ENCODE data around the gene UTS2.

UTS2 gene

GRCh38 chr1:7847599-7847998 lies 5.3 kb downstream of the UTS2 start:
- H3K4me3 ChIP-seq (ENCODE audit: insufficient read depth, low read length, poor library complexity, severe bottlenecking), result no peak overlapping the region
- no peak overlapping the region for H3K27ac ChIP-seq (ENCODE audit: low read depth, low read length)
- H3K9me3 ChIP-seq (ENCODE audit: insufficient read depth, low read length), result no peaks in the 10 kb centered on the region
- H3K27me3 ChIP-seq (ENCODE audit: low read length), result no peaks in the 10 kb centered on the region
- no peaks in the 10 kb centered on the region for H3K36me3 ChIP-seq (ENCODE audit: low read length)
- no peaks in the 10 kb centered on the region for H3F3A ChIP-seq (ENCODE audit: insufficient read depth)
- no peaks in the 10 kb centered on the region for H4K20me1 ChIP-seq (ENCODE audit: low read depth, low read length)
- no peaks in the 10 kb centered on the region for H3K9me2 ChIP-seq (replicated peaks; ENCODE audit: insufficient read depth, low read length)
- no peak overlapping the region for H3K4me2 ChIP-seq (ENCODE audit: low read depth, low read length, poor library complexity, severe bottlenecking)
- no peaks in the 10 kb centered on the region for H3K79me2 ChIP-seq (ENCODE audit: insufficient read depth, low read length)
- H3K9ac ChIP-seq (ENCODE audit: low read length), result no peak overlapping the region
- TF ChIP-seq EZH2phosphoT487 (conservative IDR thresholded peaks at IDR 0.05; ENCODE audit: low read length) (no peak), CTCF (IDR thresholded peaks at IDR 0.05; ENCODE audit: insufficient read depth, low read length, poor library complexity, severe bottlenecking) (no peak)
- no peak overlapping the region for H2AFZ ChIP-seq (ENCODE audit: low read depth, low read length, severe bottlenecking)

DNA sequence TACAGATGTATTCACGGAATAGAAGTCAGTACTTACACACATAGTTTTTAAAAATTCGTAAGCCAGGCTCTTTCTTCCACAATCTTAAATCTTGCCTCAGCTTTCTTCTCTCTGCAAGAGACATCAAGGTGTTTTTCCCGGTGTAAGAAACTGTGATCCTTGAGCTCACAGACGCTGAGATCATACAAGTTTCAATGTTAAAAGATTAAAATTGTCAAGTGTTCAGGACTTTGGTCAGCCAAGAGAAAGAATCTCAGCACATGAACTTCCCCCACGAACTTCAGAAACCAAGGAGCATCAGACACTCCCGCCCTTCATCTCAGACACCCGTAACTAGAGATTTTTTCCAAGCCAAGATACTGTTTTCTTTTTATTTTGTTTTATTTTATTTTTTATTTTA lies 6.2 kb downstream of the UTS2 start:
- Histone ChIP-seq H3K9me2 (replicated peaks; ENCODE audit: insufficient read depth, low read length) (no peaks in the 10 kb centered on the region), H3K27ac (ENCODE audit: low read depth, low read length) (no peak overlapping the region), H3F3A (ENCODE audit: insufficient read depth) (no peaks in the 10 kb centered on the region), H2AFZ (ENCODE audit: low read depth, low read length, severe bottlenecking) (no peak overlapping the region), H3K79me2 (ENCODE audit: insufficient read depth, low read length) (no peaks in the 10 kb centered on the region), H4K20me1 (ENCODE audit: low read depth, low read length) (no peaks in the 10 kb centered on the region), H3K4me2 (ENCODE audit: low read depth, low read length, poor library complexity, severe bottlenecking) (no peak overlapping the region), H3K4me3 (ENCODE audit: insufficient read depth, low read length, poor library complexity, severe bottlenecking) (no peak overlapping the region), H3K36me3 (ENCODE audit: low read length) (no peaks in the 10 kb centered on the region), H3K9me3 (ENCODE audit: insufficient read depth, low read length) (no peaks in the 10 kb centered on the region), H3K27me3 (ENCODE audit: low read length) (no peaks in the 10 kb centered on the region), H3K9ac (ENCODE audit: low read length) (no peak overlapping the region)
- TF ChIP-seq EZH2phosphoT487 (conservative IDR thresholded peaks at IDR 0.05; ENCODE audit: low read length) (no peak), CTCF (IDR thresholded peaks at IDR 0.05; ENCODE audit: insufficient read depth, low read length, poor library complexity, severe bottlenecking) (no peak)

DNA sequence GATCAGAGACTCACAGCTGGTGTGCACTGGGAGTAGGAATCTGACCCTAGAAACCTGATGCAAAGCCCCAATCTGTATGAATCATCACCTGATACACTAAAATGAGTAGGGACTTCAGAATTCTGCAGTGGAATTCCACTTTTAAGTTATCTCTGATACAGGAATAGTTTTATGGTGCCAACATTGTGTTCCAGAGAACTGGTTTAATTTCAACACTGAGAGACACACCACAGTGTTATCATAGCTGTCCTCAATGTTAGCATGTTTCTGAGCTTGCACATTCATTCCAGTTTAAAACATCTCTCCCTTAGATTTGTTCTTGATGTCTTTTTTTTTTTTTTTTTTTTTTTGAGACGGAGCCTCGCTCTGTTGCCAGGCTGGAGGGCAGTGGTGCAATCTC lies 7.1 kb downstream of the UTS2 start:
- Histone ChIP-seq H3K4me3 (ENCODE audit: insufficient read depth, low read length, poor library complexity, severe bottlenecking) (no peak overlapping the region), H2AFZ (ENCODE audit: low read depth, low read length, severe bottlenecking) (no peak overlapping the region)

More for the DNA sequence above, 7.1 kb downstream of the UTS2 start:
- no peaks in the 10 kb centered on the region for H3K9me2 ChIP-seq (replicated peaks; ENCODE audit: insufficient read depth, low read length)
- H3F3A ChIP-seq (ENCODE audit: insufficient read depth), result no peaks in the 10 kb centered on the region
- no peaks in the 10 kb centered on the region for H3K79me2 ChIP-seq (ENCODE audit: insufficient read depth, low read length)
- H3K27me3 ChIP-seq (ENCODE audit: low read length), result no peaks in the 10 kb centered on the region
- no peak for TF ChIP-seq CTCF (IDR thresholded peaks at IDR 0.05; ENCODE audit: insufficient read depth, low read length, poor library complexity, severe bottlenecking)
- TF ChIP-seq EZH2phosphoT487 (conservative IDR thresholded peaks at IDR 0.05; ENCODE audit: low read length), result no peak
- no peak overlapping the region for H3K4me2 ChIP-seq (ENCODE audit: low read depth, low read length, poor library complexity, severe bottlenecking)
- H4K20me1 ChIP-seq (ENCODE audit: low read depth, low read length), result no peaks in the 10 kb centered on the region
- no peaks in the 10 kb centered on the region for H3K9me3 ChIP-seq (ENCODE audit: insufficient read depth, low read length)
- no peak overlapping the region for H3K27ac ChIP-seq (ENCODE audit: low read depth, low read length)
- H3K36me3 ChIP-seq (ENCODE audit: low read length), result no peaks in the 10 kb centered on the region
- no peak overlapping the region for H3K9ac ChIP-seq (ENCODE audit: low read length)
